ENCODE data around the gene ACCSL.

ACCSL gene

DNA sequence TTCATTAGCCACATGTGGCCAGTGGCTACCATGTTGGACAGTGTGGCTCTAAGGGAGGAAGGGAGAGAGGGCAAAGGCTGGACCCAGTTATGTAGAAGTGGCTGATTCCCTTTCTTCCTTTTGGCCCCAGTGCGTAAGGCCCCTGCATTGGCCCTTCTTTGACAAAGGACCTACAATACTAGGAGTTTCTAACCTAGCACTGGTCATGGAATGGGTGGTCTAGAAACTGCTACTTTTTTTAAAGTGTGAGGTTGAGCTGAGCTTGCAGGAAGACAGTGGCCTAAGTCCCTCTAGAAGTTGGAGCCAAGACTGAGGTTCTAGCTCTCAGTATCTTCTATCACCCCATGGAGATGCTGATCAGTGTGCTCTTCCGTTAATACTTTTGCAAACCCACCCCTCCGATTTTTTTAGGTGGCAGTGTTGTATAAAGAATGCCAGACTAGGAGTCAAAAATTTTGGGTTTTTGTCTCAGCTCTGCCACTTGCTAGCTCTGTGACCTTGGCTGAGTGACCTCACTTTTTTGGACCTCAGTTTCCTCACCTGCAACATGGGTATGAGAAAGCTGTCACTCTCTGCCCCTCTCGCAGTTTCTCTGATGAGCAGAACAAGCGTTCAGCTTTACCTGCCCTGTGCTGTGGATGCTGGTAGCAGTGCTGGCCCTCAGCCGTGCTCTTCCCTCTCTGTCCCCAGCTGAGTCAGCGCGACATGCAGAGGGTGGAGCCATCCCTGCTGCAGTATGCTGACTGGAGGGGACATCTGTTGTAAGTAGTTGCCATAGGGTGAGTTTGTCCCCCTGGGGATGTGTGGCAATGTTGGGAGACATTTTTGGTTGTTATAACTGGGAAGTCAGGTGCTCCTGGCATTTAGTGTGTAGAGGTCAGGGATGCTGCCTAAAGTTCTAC, 25.2 kb downstream of the ACCSL start:
- no peaks in the 10 kb centered on the region for H3K27me3 Mint-ChIP-seq (ENCODE audit: low read depth, poor library complexity)
- TF ChIP-seq, protein P1, sequence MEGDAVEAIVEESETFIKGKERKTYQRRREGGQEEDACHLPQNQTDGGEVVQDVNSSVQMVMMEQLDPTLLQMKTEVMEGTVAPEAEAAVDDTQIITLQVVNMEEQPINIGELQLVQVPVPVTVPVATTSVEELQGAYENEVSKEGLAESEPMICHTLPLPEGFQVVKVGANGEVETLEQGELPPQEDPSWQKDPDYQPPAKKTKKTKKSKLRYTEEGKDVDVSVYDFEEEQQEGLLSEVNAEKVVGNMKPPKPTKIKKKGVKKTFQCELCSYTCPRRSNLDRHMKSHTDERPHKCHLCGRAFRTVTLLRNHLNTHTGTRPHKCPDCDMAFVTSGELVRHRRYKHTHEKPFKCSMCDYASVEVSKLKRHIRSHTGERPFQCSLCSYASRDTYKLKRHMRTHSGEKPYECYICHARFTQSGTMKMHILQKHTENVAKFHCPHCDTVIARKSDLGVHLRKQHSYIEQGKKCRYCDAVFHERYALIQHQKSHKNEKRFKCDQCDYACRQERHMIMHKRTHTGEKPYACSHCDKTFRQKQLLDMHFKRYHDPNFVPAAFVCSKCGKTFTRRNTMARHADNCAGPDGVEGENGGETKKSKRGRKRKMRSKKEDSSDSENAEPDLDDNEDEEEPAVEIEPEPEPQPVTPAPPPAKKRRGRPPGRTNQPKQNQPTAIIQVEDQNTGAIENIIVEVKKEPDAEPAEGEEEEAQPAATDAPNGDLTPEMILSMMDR (IDR thresholded peaks at IDR 0.05) = no peak
- H3K4me1 Mint-ChIP-seq = no peaks in the 10 kb centered on the region
- no peak for DNase-seq
- H3K27ac Mint-ChIP-seq = no peak overlapping the region
- H3K9me3 Mint-ChIP-seq = no peaks in the 10 kb centered on the region
- H3K36me3 Mint-ChIP-seq (ENCODE audit: low read depth) = peaks cover 15% of the 10 kb centered on the region
- no peak overlapping the region for H3K4me3 Mint-ChIP-seq

- DNase-seq = no peak
- no peak overlapping the region for H3K4me3 Mint-ChIP-seq
- no peak overlapping the region for H3K27ac Mint-ChIP-seq
- peaks cover 14% of the 10 kb centered on the region for H3K36me3 Mint-ChIP-seq (ENCODE audit: low read depth)
- peaks cover under 1% of the 10 kb centered on the region for H3K9me3 Mint-ChIP-seq
- no peaks in the 10 kb centered on the region for H3K4me1 Mint-ChIP-seq
- TF ChIP-seq, protein P1 (IDR thresholded peaks at IDR 0.05) = no peak
- no peaks in the 10 kb centered on the region for H3K27me3 Mint-ChIP-seq (ENCODE audit: low read depth, poor library complexity)
These were observed 31.0 kb downstream of the ACCSL start for GRCh38 chr11:44078794-44079193.

DNA sequence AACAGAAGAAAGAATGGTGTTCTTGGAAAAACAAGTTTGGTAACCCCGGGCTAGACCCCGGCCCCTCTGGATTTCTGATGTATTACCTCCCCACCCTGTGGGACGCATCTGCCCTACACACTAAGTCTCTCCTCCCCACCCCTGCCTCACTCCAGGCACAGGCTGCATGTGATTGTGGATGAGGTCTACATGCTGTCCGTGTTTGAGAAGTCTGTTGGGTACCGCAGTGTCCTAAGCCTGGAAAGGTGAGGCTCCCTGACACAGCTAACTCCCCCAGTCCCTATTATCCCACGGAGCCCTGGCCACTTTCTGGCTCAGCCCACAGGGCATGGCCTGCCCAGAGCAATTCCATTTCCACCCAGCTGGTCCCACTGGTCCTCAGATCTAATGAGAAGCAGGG, 31.6 kb downstream of the ACCSL start:
- H3K36me3 Mint-ChIP-seq (ENCODE audit: low read depth) = peaks cover 19% of the 10 kb centered on the region
- no peak overlapping the region for H3K4me3 Mint-ChIP-seq
- peaks cover 6% of the 10 kb centered on the region for H3K9me3 Mint-ChIP-seq
- no peak for DNase-seq
- TF ChIP-seq, protein P1 (IDR thresholded peaks at IDR 0.05) = no peak
- no peaks in the 10 kb centered on the region for H3K27me3 Mint-ChIP-seq (ENCODE audit: low read depth, poor library complexity)
- H3K27ac Mint-ChIP-seq = no peak overlapping the region
- H3K4me1 Mint-ChIP-seq = no peaks in the 10 kb centered on the region

DNA sequence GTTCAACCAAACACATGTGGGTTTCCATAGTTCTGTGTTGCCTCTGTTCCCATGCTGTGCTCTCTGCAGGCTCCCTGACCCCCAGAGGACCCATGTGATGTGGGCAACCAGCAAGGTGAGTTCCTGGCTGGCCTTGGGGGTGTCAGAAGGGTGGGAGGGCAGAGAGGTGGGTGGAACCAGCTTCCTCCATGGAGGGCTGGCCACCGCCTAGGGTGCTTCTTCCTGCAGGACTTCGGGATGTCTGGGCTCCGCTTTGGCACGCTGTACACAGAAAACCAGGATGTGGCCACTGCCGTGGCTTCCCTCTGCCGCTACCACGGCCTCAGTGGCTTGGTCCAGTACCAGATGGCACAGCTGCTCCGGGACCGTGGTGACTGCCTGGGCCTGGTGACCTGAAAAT, 33.2 kb downstream of the ACCSL start:
- Mint-ChIP-seq H3K36me3 (ENCODE audit: low read depth) (peaks cover 25% of the 10 kb centered on the region), H3K9me3 (peaks cover 17% of the 10 kb centered on the region), H3K27me3 (ENCODE audit: low read depth, poor library complexity) (no peaks in the 10 kb centered on the region), H3K4me3 (no peak overlapping the region), H3K4me1 (no peaks in the 10 kb centered on the region), H3K27ac (no peak overlapping the region)
- TF ChIP-seq, protein P1 (IDR thresholded peaks at IDR 0.05) = no peak
- DNase-seq = no peak

DNA sequence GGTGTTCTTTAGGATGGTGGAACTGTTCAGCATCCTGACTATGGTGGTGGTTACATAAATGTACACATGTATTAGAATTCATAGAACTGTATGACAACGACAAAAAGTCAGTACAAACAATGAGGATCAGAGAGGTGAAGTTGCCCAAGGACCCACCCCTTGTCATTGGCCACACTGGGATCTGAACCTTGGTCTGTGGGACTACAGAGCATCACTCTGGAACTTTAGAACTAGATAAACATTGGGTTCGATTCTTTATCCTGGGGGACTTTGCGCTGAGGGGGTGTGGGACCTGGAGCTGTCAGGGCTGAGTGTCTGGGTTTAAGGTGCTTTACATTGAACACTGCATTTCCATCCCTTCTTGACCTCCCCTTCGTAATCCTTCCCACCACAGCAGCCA, 34.9 kb downstream of the ACCSL start:
- H3K4me3 Mint-ChIP-seq = no peak overlapping the region
- H3K36me3 Mint-ChIP-seq (ENCODE audit: low read depth) = peaks cover 25% of the 10 kb centered on the region
- H3K4me1 Mint-ChIP-seq = no peaks in the 10 kb centered on the region

More for the DNA sequence above, 34.9 kb downstream of the ACCSL start:
- TF ChIP-seq, protein P1 (IDR thresholded peaks at IDR 0.05) = no peak
- Mint-ChIP-seq H3K9me3 (peaks cover 25% of the 10 kb centered on the region), H3K27me3 (ENCODE audit: low read depth, poor library complexity) (no peaks in the 10 kb centered on the region), H3K27ac (no peak overlapping the region)
- DNase-seq = no peak
